GM19324 (cell line): ENCODE results near the gene SEMA6B.
"Not testable (repeated sequence)": the region's sequence is repeated elsewhere in the genome, so short reads cannot be mapped to it uniquely, and the experiment has no call there.

Experiments used
- ATAC-seq: cut with Tn5 transposase; IDR thresholded peaks from one replicate; pipeline ENCODE4 v1.9.1; 2021; ENCODE audit warnings: mild to moderate bottlenecking, moderate library complexity; ENCODE audit not compliant: unreplicated experiment, low FRiP score

SEMA6B gene

DNA sequence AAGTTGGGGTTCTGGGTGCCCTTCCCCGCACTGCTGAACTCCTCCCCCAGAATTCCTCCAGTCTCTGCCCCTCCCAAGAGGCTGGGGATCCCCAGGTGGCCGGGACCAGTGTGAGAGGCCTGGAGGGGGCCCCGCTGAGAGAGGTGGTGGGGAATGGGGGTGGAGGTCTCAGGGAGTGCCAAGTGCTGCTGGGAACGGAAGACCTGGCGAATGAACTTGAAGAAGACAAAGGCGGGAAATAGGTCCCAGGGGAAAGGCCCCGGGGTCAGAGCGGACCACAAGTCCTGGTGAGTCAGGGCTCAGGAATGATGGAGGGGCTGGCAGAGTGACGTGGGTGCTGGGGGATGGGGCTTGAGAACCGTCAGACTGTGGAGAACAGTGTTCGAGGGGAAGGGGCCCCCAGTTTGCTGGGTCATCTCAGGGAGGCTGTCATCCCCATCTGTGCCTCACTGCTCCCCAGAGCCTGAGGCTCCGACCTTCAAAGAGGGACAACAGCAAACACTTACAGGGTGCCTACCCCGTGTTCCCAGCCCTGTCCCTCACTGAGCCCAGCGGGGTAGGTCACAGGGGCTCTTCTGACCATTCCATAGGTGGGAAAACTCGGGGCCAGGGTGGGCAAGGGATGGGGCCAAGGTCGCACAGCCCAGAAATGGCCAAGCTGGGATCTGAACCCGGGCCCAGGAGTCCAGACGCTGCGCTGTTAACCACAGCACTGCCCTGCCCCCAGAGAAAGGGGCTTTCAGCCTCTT is 16.0 kb upstream of the SEMA6B start:
- no peak for ATAC-seq

DNA sequence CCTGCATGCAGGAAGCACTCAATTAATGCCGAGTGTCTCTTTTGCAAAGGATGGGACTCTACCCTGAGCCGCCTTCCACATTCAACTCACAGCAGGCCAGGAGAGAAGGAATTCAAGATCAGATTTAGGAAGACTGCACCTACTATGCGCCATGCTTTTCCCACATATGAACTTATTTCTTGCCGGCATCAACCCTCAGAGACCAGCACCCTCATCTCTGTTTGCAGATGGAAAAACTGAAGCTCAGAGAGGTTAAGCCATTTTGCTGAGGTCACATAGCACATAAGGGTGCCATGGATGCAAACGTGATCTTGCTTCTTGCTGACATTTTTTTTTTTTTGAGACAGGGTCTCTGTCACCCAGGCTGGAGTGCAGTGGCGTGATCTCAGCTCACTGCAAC is 14.2 kb upstream of the SEMA6B start:
- no peak for ATAC-seq

DNA sequence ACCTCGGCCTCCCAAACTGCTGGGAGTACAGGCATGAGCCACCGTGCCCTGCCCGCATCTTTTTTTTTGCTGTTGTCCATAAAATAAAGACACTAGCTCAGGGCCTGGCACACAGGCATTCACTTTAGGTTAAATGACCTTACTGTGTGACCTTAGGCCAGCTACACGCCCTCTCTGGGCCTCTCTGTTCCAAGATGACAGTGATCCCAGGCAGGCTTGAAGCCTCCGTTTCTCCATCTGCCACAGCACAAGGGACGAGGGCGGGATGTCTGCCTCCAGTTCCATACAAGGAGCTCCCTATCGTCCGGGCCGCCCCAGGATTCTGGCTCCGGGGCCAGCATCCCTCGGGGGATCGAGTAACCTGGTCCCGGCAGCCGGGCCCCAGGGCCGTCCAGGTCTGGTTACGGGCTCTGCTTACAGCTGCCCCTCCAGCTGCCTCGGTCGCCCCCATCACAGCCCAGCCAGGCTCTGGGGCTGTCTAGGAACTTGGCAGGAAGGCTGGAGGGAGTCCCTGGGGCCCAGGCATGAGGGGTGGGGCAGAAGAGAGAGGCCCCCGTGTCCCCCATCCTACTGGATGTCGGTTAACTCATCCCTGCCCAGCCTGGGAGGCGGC is 11.9 kb upstream of the SEMA6B start:
- ATAC-seq, result no peak

DNA sequence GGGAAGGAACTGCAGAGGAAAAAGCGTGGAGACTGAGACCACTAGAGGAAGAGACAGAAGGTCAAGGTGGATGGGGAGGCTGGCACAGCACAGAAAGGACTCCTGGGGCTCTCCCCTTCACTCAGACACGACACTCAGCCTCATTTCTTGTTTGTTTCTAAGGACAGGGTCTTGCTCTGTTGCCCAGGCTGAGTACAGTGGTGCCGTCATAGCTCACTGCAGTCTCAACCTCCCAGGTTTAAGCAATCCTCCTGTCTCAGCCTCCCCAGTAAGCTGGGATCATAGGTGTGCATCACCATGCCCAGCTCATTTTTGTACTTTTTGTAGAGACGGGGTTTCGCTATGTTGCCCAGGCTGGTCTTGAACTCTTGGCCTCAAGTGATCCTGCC is 11.4 kb upstream of the SEMA6B start:
- no peak for ATAC-seq

DNA sequence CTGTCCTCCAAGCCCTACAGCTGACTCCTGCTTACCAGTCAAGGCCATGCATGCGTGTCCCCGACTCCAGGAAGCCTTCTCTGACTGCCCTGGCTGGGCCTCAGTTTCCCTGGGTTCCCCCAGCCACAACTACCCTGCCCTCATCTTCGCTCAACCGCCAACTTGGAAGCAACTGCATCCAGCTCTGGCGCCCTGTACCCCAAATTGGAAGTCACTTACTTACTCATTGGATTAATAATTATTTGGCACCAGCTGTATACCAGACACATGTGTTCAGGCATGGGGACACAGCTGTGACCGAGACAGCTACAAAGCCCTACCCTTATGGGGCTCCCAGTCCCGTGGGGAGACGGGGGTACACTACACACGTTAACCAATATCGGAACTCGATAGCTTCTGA is 10.9 kb upstream of the SEMA6B start:
- no peak for ATAC-seq

DNA sequence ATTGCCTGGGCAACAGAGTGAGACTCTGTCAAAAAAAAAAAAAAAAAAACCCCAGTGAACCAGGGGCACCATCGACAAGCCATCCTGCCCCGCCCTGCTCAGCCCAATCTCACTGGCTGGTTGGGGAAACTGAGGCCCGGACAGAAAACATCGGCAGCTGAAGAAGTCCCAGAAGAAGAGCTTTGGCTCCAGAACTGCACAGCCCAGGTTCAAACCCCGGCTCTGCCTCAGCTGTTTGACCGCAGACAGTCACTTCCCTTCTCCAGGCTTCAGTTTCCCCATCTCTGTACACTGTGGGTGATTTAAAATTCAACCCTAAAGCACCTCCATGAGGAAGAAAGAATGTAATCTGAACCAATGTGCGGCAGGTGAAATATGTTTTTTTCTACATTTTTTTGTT is 9.4 kb upstream of the SEMA6B start:
- no peak for ATAC-seq

DNA sequence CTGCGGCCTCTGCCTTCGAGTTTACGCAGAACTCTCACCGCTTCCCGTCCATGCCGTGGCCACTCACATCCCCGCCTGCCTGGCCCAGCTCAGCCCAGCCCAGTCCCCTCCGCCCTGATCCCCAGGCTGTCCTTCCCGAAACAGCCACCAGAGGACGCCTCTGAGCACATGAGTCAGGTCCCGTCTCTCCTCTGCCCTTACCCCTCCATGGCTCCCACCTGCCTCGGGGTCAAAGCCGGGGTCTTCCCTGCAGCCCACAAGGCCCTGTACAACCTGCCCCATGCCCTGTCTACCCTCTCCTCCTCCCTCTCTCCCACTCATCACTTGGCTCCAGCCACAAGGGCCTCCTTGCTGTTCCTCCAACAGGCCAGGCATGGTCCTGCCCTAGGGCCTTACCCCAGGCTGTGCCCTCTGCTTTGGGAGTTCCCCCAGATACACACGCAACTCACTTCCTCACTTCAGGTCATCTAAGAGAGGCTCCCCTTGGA is 8.1 kb upstream of the SEMA6B start:
- no peak for ATAC-seq

DNA sequence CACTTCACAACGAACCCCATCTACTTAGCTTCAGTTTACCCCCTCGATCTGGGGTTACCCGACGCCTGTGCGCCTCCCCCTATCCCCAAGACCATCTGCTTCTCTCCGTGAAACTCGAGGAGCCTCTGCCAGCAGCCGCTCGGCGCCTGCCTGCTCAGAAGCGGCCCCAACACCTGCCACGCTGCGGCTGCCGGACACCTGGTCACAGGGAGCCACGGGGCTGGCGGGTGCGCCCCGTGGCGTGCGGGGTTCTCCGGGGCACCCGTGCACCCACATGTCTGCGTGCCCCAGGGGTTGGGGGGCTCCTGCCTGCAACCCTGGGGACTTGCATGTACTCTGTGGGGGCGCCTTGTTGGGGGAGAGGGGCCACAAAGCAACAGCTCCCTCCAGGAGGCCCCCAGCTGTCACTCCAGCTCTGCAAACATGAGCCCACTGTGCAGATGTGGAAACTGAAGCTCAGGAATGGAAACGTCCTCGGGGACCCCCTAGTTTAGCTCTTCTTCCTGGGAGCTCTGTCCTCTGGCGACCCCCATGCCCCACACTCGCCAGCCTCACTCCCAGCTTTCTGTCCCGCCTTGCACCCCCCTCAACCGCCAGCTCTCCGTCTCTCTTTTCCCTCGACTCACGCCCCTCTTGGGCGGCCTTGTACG is 7.0 kb upstream of the SEMA6B start:
- no peak for ATAC-seq

DNA sequence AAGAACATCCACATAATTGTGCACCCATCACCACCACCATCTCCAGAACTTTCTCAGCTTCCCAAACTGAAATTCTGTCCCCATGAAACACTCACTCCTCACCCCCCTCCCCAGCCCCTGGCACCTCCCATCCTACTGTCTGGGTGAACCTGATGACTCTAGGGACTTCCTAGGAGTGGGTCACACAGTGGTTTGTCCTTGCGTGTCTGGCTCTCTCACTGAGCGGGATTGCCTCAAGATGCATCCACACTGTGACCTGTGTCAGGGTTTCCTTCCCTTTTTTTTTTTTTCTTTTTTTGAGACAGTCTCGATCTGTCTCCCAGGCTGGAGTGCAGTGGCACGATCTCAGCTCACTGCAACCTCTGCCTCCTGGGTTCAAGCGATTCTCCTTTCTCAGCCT is 4.1 kb upstream of the SEMA6B start:
- not testable (repeated sequence) for ATAC-seq

DNA sequence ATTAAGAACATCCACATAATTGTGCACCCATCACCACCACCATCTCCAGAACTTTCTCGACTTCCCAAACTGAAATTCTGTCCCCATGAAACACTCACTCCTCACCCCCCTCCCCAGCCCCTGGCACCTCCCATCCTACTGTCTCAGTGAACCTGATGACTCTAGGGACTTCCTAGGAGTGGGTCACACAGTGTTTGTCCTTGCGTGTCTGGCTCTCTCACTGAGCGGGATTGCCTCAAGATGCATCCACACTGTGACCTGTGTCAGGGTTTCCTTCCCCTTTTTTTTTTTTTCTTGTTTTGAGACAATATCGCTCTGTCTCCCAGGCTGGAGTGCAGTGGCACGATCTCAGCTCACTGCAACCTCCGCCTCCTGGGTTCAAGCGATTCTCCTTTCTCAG is 2.6 kb upstream of the SEMA6B start:
- not testable (repeated sequence) for ATAC-seq

DNA sequence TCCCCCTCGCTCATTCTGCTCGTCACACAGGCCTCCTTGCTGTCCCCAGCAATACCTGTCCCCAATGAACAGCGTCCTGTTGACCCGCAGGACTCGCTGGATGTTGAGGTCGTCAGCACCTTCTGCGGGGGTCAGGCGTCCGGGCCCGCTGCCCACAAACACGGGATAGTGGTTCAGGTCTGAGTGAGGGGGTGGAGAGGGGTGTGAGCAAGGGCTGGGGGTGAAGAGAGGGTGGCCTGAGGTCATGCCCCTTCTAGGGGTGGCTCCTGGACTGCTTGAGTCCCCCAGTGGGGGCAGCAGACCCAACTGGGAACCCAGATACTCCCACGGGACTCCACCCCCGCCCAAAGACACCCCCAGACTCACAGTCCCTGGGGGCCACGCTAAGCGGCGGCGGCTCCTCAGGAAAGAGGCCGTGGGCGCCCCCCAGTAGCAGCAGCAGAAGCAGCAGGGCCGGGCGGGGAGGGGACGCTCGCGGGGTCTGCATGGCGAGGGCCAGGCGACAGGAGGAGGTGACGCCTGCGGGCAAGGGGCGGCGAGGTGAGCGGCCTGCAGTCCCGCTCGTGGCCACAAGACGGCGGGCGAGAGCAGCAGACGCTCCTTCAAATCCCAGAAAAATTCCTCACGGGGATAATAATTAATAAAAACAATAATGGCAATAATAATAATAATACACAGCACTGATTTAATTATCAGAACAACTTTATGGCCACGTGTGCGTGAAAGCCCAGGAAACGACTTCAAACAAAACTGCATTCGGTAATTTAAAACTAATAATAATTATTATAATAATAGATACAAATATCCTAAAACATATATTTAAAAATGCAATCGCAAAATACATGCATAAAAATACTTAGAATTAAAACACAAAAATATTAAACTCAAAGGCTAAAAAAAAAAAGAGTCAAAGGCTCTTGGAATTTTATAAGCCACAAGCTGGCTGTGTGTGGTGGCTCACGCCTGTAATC is 1.2 kb downstream of the SEMA6B start:
- ATAC-seq, result no peak

DNA sequence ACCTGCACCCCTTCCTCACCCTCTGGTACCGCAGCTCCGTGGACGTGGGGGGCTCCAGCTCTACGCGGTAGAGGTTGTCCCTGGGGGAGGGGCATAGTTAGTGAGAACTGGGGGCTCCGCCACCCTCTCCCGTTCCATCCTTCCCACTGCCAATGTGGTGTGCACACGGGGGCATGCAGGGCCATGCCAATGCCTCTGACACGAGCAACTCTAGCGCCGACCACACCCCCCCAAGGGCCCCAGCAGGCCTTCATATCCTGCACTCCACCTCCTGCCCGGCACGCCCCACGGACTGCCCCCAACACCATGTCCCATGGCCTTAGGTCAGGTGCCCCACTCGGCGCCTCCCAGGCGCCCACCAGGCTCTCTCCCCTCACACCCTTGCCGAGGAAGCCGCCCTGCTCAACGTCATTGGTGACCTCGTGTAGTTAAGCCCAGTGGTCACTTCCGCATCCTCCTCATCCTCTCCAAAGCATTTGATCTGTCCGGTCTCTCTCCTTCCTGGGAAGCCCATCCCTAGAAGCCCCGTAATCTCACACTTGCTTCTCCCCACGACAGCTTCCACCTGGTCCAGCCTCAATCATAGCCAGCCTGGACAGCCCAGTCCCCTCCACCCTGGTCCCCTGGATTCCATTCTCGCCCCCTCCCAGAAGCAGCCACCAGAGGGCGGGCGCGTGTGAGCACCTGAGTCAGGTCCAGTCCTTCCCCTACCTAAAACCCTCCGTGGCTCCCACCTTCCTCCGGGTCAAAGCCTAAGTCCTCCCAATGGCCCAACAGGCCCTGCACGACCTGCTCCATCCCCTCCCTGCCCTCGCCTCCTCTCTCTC is 2.1 kb downstream of the SEMA6B start:
- no peak for ATAC-seq

DNA sequence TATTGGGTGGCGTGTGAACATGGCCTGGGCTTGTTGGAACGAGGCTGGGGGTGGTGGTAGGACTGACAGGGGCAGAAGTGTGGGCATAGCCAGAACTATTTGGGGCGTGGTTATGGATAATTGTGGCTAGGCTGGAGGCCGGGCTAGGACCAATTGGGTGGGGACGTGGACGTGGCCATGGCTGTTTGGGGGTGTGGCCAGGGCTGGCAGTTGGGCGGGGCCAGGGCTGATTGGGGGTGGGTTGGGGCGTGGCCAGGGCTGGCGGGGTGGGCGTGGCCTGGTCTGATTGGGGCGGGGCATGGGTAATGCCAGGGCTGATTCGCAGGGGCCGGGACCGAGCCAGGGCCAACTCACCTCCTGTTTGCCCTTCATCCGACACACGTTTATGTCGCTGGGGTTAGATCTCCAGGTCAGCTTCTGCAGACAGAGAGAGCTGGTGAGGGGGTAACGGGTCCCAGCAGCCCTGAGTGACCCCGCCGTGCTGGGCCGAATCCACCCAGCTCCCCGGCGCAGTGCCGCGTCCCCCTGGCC is 2.8 kb downstream of the SEMA6B start:
- no peak for ATAC-seq

DNA sequence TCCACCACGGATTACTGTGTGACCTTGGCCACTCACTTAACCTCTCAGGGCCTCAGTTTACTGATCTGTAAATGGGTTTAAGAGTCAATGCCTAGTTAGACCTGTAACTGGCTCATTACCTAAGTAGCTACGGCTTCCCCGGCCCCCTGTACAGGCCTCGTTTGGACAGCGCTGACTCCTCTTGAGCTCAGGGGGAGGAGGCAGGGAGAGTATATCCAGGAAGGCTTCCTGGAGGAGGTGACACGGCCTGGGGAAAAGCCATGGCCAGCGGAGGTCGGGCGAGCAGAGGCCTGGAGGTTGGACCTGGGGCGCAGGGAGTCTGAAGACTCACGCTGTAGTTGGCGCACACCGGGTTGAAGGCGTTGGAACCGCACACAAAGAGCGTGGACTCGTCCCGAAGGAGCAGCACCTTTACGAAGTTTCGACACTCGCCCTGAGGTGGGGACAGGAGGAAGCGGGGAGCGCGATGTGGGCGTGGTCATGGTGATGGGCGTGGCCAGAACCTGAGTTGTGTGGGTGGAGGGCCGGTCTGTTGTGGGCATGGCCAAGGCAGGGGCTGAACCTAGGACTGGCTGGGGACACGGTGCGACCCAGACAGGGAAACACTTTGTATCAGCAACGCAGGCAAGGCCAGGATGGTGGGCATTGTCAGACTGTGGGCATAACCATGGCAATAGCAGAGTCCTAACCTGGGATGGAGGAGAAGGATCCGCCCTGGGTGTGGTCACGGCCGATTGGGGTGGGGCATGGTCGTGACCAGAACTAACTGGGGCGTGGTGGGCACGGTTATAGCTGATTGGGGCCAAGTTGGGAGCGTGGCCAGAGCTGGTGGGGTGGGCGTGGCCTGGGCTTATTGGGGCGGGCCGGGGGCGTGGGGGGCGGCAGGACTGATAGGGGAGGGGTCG is 3.6 kb downstream of the SEMA6B start:
- ATAC-seq, result no peak

DNA sequence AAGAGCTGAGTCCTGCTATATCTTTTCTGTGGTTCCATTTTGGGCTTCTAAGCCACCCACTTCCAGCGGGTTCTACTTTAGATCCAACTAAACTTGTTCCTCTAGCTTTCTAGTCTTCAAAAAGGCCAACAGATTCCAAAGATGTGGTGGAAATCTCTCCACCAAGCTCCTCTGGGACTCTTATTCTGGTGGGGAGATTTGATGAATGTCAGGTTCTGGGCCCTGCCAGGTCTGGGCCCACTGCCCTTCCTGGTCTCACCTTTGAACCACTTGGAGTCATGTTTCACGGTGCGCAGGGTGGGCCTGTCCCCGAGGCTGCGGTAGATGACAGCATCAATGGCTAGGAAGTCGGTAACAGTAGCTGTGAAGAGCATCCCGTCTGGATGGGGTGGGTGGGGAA is 4.8 kb downstream of the SEMA6B start:
- ATAC-seq, result no peak

DNA sequence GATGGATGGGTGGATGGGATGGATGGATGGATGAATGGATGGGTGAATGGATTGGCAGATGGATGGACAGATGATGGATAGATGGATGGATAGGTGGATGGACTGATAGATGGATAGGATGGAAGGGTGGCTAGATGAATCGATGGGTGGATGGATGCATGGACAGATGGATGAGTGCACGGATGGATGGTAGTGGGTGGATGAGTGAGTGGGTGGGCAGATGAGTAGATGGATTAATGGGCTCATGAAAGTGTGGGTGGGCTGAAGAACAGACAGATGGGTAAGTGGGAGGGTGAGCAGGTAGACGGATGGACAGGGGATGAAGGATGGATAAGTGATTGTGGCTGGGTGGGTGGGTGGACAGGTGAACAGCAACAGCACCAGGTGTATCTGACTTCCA is 5.7 kb downstream of the SEMA6B start:
- no peak for ATAC-seq

DNA sequence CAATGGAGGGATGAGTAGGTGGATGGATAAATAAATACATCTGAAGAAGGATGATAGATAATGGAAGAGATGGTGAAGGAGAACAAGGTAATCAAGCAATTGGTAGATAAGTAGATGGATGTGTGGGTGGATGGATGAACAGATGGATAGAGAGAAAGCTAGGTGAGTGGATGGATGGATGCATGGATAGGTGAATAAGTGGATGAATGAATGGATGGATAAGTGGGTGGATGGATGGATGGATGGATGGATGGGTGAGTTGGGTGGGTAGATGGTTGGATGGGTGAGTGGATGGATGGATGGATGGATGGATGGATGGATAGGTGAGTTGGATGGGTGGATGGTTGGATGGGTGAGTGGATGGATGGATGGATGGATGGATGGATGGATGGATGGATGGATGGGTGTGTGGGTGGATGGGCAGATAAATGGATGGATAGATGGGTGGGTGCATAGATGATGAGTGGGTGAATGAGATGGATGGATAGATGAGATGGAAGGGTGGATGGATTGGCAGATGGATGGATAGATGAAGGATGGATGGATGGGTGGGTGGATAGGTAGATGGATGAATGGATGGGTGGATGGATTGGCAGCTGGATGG is 6.3 kb downstream of the SEMA6B start:
- ATAC-seq, result no peak

DNA sequence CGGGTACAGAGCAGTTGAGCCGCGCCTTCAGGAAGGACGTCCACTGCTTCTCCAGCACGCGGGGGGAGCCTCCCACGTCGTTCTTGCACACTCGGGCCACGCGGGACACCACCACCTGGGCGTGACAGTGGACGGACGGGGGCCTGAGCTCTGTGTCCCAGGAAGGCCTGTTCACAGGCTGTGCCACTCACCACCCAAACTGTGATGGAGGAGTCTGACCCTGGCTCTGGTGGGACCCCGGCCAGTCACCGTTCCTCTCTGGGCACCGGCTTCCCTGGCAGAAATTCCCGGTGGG is 7.0 kb downstream of the SEMA6B start:
- ATAC-seq, result no peak
